GM19328 (cell line): Measurements from ENCODE around the gene AOPEP.

Experiments
- ATAC-seq: cut with Tn5 transposase; IDR thresholded peaks from one replicate; pipeline ENCODE4 v1.9.1; 2021; ENCODE audit warnings: mild to moderate bottlenecking, moderate library complexity; ENCODE audit not compliant: unreplicated experiment

AOPEP gene

DNA sequence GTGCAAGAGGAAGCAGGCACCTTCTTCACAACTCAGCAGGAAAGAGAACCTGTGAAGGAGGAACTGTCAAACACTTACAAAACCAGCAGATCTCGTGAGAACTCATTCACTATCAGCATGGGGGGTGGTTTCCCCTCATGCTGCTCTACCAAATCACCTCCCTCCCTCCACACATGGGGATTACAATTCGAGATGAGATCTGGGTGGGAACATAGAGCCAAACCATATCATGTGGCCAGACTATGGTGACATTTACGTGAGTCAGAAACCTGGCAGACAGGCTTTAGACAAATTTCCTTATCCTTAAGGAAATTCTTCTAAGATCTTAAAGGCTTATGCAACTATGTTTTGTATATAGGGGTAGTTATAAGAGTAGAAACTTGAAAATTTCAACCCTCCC, 8.7 kb upstream of the AOPEP start:
- no peak for ATAC-seq

DNA sequence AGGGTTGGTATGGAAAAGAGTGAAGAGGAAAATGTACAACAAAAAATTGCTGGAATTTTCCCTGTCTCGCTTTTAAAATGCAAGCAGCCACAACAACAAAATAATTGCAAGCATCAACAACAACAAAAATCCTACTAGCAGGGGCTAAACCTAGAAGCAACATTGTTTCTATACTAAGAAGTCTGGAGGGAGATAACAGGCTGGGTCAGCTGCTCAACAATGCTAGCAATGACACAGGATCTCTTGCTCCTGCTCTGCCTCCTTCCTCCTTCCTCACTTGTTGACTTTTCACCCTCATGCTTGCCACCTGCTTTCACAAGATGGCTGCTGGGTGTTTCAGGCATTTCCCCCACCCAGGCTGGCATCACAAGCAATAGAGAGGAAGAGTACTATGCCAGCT, 7.6 kb upstream of the AOPEP start:
- ATAC-seq: no peak

- ATAC-seq: no peak
Measured at GRCh38 chr9:94719878-94720277, 6.6 kb upstream of the AOPEP start.

DNA sequence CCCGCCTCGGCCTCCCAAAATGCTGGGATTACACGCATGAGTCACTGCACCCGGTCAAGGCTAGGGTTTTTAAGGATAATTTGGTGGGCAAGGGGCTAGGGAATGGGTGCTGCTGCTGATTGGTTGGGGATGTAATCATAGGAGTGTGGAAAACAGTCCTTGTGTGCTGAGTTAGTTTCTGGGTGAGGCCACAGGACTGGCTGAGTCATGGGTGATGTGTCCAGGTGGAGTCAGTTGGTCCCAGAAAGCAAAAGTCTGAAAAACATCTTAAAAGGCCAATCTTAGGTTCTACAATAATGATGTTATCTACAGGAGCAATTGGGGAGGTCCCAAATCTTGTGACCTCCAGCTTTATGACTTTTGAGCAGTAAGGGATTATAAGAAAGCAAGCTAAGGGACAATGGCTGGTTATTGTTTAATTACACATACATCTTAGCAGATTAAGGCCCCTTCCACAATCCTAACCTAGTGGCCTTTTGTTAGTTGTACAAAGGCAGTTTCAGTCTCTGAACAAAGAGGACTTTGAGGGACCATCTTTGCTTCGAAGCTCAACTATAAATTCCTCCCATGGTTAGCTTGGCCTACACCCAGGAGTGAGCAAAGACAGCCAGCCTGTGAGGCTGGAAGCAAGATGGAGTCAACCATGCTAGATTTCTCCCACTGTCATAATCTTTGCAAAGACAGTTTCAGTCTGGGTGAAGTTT, 5.5 kb upstream of the AOPEP start:
- ATAC-seq: no peak

- no peak for ATAC-seq
Measured at GRCh38 chr9:94721754-94722153, 4.7 kb upstream of the AOPEP start.

DNA sequence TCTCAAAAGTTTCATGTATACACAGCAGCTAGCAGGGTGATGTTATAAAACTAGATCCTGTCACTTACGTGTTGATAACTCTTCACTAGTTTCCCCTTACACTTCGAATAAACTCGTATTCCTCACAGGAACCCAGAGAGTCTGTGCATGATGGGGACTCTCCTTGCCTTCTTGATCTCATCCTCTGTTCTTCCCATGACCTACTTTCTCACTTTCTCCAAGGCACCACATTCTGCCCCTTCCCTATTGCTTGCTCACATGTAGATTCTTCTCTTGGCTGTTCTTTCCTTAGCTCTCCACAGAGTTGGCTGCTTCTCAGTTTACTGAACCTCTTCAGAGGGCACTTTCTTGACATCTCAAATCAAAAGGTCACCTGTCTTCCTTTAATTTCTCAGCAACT, 1.2 kb upstream of the AOPEP start:
- ATAC-seq: no peak

DNA sequence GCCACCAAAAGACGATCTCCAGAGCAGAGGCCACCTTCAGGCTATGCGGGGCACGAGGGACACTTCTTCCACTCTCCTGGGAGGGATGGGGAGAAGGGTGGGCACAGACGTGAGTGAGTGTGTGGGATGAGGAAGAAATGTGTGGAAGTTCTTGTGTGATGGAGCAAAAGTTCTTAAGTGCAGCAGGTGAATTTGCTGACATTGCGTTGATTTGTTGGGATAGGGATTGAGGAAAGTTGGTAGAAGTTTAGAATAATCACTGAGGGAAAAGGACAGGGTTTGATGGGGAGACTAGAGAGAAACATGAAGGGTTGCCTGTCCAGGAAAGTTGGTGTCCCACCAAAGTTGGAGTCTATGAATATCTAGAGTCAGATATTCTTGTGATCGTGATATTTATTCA, 2.2 kb downstream of the AOPEP start:
- ATAC-seq: no peak

DNA sequence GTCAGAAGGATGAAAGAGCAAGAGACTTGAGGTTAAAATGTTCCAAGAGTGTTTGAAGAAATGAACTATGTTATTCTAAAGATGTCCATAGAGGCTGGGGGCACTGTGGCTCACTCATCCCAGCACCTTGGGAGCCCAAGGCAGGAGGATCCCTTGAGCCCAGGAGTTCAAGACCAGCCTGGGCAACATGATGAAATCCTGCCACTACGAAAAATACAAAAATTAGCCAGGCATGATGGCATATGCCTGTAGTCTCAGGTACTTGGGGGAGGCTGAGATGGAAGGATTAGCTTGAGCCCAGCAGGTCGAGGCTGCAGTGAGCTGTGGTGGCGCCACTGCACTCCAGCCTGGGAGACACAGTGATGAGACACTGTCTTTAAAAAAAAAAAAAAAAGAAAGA, 2.7 kb downstream of the AOPEP start:
- no peak for ATAC-seq

- no peak for ATAC-seq
Measured at GRCh38 chr9:94734054-94734754, 7.7 kb downstream of the AOPEP start.

DNA sequence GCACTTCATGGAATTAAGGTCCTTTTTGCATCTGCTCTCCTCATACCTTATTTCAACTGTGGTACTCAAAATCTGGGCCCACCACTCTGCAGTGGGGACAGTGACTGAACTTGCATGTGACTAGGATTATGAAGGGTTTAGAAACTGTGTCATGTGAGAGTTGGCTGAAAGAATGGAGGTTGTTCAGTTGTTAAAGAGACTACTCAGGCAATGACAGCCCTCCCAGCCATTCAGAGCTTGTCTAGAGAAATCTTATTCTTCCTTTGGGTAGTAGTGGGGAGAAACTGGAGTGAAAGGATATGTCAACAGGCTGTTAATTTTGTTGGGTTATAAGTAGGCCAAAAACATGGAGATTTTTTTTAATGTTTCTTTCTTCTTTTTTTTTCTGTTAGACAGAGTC, 10.3 kb downstream of the AOPEP start:
- no peak for ATAC-seq

GRCh38 chr9:94740145-94740840, 13.8 kb downstream of the AOPEP start:
- ATAC-seq: no peak

DNA sequence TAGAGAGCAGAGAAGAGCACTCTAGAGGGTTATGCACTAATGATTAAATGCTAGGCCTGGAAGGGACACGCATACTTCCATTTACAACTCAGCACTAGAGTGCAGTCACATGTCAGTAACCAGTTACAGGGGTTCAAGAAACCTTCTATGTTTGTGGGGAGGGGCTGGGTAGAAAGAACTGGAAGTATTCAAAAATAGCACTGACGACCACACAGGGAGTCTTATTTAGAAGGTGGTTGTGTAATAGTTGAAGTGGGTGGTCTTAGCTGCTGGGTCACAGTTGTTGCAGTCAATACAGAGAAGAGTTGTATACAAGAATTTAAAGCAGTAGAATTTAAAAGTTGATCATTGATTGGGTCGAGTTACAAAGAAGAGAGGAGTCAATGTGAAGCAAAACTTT, 15.4 kb downstream of the AOPEP start:
- no peak for ATAC-seq

DNA sequence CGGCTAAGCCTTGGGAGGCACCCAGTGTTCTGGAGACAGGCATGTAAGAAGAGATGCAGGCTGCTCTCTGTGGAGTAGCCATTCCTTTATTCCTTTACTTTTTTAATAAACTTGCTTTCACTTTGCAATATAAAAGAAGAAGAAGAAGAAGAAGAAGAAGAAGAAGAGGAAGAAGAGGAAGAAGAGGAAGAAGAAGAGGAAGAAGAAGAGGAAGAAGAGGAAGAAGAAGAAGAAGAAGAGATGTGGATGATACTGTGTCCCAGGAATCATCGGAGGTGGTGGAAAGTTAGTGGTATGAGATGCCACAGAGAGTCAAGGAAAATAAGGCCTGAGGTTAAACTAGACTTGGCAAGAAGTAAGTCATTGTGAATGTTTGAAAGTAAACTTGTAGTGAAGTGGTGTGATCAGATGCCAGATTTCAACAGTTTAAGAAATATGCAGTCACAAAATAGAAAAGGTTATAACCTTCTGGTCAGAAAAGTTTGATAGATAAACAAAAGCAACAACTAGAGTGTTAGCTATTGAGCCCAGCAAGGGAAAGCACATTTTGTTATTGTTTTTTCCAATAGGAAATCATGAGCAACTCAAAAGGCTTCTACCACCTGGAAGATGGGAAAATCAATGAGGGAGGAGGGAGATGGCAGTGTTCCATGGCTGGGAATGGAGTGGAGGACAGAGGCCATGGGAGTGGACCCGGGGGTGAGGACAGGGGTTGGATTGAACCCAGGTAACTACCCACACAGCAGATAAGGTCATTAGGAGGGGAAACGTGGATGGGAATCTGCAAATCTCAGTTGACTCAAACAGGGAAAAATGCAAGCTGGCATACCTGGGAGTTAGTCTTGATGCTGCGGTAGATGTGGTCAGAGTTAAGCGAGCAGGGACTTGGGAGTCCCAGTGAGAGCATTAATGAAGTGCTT, 16.8 kb downstream of the AOPEP start:
- no peak for ATAC-seq

DNA sequence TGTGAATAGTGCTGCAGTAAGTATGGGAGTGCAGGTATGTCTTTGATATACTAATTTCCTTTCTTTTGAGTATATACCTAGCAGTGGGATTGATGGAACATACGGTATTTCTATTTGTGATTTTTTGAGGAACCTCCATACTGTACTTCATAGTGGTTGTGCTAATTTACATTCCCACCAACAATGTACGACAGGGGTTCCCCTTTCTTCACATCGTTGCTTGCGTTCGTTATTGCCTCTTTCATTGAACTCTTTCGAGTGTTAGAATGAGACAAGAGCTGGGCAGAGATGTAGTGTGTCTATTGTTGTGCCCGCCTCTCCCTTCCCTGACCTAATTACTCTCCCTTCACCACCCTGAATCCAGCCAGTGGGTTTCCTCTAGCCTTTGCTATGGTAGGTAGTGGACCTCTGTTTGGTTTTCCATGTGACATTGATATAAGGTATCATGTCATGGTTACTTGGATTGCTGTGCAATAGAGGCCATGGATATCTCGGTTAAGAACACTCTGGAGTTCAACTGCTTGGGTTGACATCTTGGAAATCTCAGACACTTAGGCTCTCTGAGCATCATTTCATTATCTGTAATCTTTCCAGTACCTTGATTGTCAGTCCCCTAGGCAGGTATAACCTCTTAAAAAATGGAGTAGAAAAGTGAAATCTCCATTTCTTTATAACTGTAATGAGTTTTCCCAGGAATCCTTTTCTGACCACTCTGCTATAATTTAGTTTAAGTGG, 19.5 kb downstream of the AOPEP start:
- ATAC-seq: no peak

DNA sequence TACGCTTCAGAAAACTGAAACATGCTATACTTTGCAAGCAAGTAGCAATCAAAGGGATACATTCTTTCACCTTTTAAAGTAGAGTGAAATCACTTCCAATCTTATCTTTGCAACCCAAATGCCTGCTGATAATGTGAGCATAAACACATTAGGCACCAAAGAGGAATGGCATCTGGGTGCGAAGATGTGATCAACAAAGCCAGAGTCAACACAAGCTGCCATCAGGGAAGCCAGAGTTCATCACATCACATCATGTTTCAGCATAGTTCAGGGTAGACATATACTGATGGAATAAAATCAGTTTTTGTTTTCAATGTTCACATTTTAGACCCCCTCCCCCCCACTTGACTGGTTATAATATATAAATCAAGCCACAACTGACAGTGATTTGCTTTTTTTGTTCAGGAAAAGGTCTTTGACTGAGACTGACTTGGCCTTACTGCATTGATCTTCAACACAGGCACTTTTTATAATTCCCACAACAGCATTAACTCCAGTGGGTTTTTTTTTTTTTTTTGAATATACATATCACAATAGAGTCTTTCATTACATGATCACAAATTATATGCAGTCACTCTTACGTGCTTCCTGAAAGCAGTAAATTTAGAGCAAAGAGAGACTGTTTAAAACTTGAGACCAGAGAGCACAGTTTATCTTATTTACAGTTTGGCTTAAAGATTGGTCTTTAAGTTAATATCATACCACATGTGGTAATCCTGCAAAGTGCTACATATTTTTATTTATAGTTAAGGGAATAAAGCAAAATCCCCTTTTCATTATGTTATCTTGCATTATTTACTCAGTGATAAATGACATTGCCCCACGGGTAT, 20.3 kb downstream of the AOPEP start:
- no peak for ATAC-seq

- no peak for ATAC-seq
Measured at GRCh38 chr9:94754976-94755475, 28.5 kb downstream of the AOPEP start.

GRCh38 chr9:94757158-94757557, 30.7 kb downstream of the AOPEP start:
- ATAC-seq: no peak

- ATAC-seq: no peak
Measured at GRCh38 chr9:94758031-94758430, 31.5 kb downstream of the AOPEP start.

GRCh38 chr9:94758880-94759279, 32.4 kb downstream of the AOPEP start:
- ATAC-seq: no peak
